H1 (cell line): ENCODE data around the gene ORC3. TPM values are rescaled to one million over a fixed set of nuclear protein-coding genes. Genes with fewer than 3 reads are reported as not detected.

Source experiments
- CHD7 ChIP-seq: fragments of 300-600 bp; sonication (generic); IDR thresholded peaks from 2 replicates; pipeline ENCODE4 v1.7.1; 2012; ENCODE audit warnings: low read length, moderate library complexity, mild to moderate bottlenecking, inconsistent platforms; ENCODE audit not compliant: insufficient replicate concordance
- SIX5 ChIP-seq: IDR thresholded peaks from 2 replicates; pipeline ENCODE4 v1.6.1; 2011; ENCODE audit warnings: mild to moderate bottlenecking, low read depth, low read length
- TAF7 ChIP-seq: optimal IDR thresholded peaks from 2 replicates; pipeline ENCODE3; 2011; ENCODE audit warnings: low read depth, mild to moderate bottlenecking, inconsistent platforms, low read length, moderate library complexity, borderline replicate concordance
- ZNF274 ChIP-seq: IDR thresholded peaks from 2 replicates; pipeline ENCODE4 v1.7.0; 2012; ENCODE audit warnings: low read length, borderline replicate concordance; ENCODE audit errors: extremely low read depth
- polyA plus RNA-seq, 7 experiments: library from polyadenylated mRNA; depleted of rRNA in 3 of 7; stranded (reverse) in 5 of 7; unstranded in 2 of 7; fragments of >200 nt in 5 of 7; fragments of 200-250 nt in 2 of 7; gene quantifications; 1 replicate in 5 of 7; 2 replicates in 1 of 7; 4 replicates in 1 of 7; pipeline versions ENCODE4 v1.2.1 to v1.2.3, GENCODE V29; 2011 to 2013; ENCODE audit warnings: missing spikeins in 2 of 7, mixed read lengths in 2 of 7
- total RNA-seq: library from RNA; stranded (reverse); fragmentation: NEBNext Ultra II Directional; extraction: Animal tissue kit (Norgen Biotek cat#: 25700); gene quantifications from 2 replicates; pipeline ENCODE4 v1.2.1, GENCODE V29; 2021

Gene ORC3
- total and polyA plus RNA-seq, 2 of the 8 experiments (the other 6 are each of a cell fraction or from before 2014, with no cell fraction given): 35.9 to 60.9 TPM

DNA sequence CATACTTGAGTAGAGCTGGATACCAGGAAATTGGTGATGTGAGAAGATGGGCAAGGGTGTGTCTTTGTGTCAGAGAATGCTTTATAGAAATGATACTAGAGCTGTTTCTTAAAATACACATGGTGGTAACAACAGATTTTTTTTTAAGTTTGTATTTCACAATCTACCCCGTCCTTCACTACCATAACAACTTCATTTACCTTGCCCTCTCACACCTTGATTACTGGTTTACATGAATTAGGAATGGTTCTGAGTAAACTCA, 45.5 kb upstream of the ORC3 start (continued):
- TF ChIP-seq CHD7 (no peak), SIX5 (no peak), TAF7 (no peak), ZNF274 (no peak)
